Measurements from ENCODE around the gene ZFYVE27. TPM values are rescaled to one million over a fixed set of nuclear protein-coding genes. Genes with fewer than 3 reads are reported as not detected.

ZFYVE27 gene
- total and polyA plus RNA-seq, 10 of the 15 experiments (the other 5 are each of a cell fraction or from before 2014, with no cell fraction given) = 1.1 to 28.9 (median 21.4) TPM

DNA sequence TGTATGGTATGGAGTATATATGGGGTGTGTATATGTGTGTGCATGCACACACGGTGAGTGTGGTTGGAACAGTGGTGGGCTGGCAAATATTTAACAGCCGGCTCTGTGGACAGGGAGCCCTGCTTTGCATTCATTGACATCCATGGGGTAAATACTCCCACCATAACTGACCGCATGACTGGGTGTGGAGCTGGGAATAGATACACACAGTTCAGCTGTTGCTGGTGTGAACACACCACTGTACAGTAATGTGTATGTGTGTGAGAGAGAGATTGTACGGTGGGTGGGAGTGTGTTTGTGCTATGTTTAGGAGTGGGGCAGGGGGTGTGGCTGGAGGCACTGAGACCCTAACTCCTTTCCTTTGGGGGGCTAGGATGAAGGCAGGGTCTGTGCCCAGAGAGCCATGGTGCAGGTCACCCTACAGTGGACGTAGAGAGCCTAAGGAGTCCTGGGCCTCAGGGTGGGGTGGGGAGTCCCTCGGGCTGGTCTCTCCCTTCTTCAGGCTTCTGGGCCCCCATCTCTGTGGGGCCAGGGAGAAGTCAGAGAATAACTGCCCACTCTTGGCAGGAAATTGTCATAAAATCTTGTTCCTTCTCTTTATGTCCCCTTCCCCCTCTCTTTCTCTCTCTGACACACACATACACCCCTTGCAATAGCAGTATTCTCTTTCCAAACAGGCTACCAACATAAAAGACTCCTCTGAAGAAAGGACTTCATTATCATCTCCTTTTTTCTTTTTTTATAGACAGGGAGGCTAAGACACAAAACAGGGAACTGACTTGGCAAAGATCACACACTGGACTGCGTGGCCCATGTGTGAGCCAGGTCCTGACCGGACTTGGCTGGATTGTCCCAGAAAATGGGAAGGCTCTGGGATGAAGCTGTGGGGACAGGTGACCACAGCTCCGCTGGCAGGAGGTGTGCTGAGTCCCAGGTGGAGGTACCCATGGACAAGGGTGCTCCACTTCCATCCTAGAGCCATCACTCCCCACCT lies 31.7 kb downstream of the ZFYVE27 start:
- no peaks in the 10 kb centered on the region; the same call in 1 of the 2 replicates for H4K20me1 ChIP-seq (ENCODE audit: control insufficient read depth, insufficient read depth)
- no peak overlapping the region for H3K4me3 ChIP-seq
- peaks cover 9% of the 10 kb centered on the region for H3K4me1 ChIP-seq (ENCODE audit: control insufficient read depth, insufficient read depth, low read length)
- ChIA-PET POLR2A (interaction anchor here (0.6 kb wide), 1 partner anchor 148 kb away, joined by 6 read pairs; no protein-coding TSS in a partner anchor), SMC1A (ENCODE audit: uncharacterized antibody, unreplicated experiment) (interaction anchor here (0.9 kb wide), 1 partner anchor 28 kb away, joined by 3 read pairs; no protein-coding TSS in a partner anchor), RAD21 (ENCODE audit: unreplicated experiment) (no interaction called here), CTCF (interaction anchor here (0.9 to 1.0 kb wide), 2 partner anchors 9 to 12 kb away, joined by 3 to 4 read pairs; no protein-coding TSS in a partner anchor)
- no peak for ATAC-seq
- 87% methylated on average over 8 of the region's 9 CpGs for WGBS (ENCODE audit: insufficient coverage, insufficient replicate concordance, low lambda C conversion rate, missing lambda C conversion rate)
- intact Hi-C loops (cut with micrococcal nuclease; ENCODE audit: unreplicated experiment) = no loop called here
- no TSS peak for BruUV-seq (replicated peaks)
- H3K9me3 ChIP-seq (replicated peaks; ENCODE audit: control insufficient read depth, insufficient read depth, low read length) = no peaks in the 10 kb centered on the region
- no peak for FAIRE-seq
- H3K9ac ChIP-seq (ENCODE audit: control insufficient read depth, insufficient read depth, low read length) = no peak overlapping the region
- H3K27ac ChIP-seq (ENCODE audit: control insufficient read depth, insufficient read depth) = no peak overlapping the region
- no peaks in the 10 kb centered on the region; a peak in 1 of 4 replicates for H3K36me3 ChIP-seq (ENCODE audit: control insufficient read depth in 2 of 2, insufficient read depth in 2 of 2, low read length in 1 of 2)
- DNase-seq (ENCODE audit: low read depth, low spot score) = no peak
- in situ Hi-C loops (cut with MboI) = no loop called here
- H3K79me2 ChIP-seq (ENCODE audit: control insufficient read depth, insufficient read depth, low read length) = no peaks in the 10 kb centered on the region
- H2AFZ ChIP-seq (ENCODE audit: control insufficient read depth, low read depth, low read length) = no peak overlapping the region
- H3K27me3 ChIP-seq (replicated peaks in 1 of 2; ENCODE audit: control insufficient read depth in 2 of 2, insufficient read depth in 2 of 2, low read length in 1 of 2) = peaks cover 7 to 9% of the 10 kb centered on the region in 2 experiments; a peak in 3 of 4 replicates
- no peak overlapping the region for H3K4me2 ChIP-seq (ENCODE audit: control insufficient read depth, insufficient read depth)
- TF ChIP-seq HCFC1 (IDR thresholded peaks at IDR 0.05; ENCODE audit: low read length) = no peak
- TF ChIP-seq MYC (IDR thresholded peaks at IDR 0.05; ENCODE audit: insufficient read depth, insufficient read length, insufficient replicate concordance, low read length, severe bottlenecking) = no peak
- no peak for TF ChIP-seq TCF12 (IDR thresholded peaks at IDR 0.05; ENCODE audit: low read depth, low read length)
- TF ChIP-seq, protein P1, sequence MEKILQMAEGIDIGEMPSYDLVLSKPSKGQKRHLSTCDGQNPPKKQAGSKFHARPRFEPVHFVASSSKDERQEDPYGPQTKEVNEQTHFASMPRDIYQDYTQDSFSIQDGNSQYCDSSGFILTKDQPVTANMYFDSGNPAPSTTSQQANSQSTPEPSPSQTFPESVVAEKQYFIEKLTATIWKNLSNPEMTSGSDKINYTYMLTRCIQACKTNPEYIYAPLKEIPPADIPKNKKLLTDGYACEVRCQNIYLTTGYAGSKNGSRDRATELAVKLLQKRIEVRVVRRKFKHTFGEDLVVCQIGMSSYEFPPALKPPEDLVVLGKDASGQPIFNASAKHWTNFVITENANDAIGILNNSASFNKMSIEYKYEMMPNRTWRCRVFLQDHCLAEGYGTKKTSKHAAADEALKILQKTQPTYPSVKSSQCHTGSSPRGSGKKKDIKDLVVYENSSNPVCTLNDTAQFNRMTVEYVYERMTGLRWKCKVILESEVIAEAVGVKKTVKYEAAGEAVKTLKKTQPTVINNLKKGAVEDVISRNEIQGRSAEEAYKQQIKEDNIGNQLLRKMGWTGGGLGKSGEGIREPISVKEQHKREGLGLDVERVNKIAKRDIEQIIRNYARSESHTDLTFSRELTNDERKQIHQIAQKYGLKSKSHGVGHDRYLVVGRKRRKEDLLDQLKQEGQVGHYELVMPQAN (conservative IDR thresholded peaks at IDR 0.05) = no peak
- TF ChIP-seq BHLHE40 (IDR thresholded peaks at IDR 0.05; ENCODE audit: borderline replicate concordance in 1 of 2, low read depth in 2 of 2, low read length in 1 of 2) = no peak
- TF ChIP-seq EP300 (IDR thresholded peaks at IDR 0.05; ENCODE audit: borderline replicate concordance in 1 of 2, control insufficient read depth in 1 of 2, low read depth in 2 of 2, low read length in 2 of 2) = no peak
- TF ChIP-seq ZNF217 (IDR thresholded peaks at IDR 0.05) = no peak
- TF ChIP-seq TCF3 (IDR thresholded peaks at IDR 0.05; ENCODE audit: borderline replicate concordance, insufficient read depth, low read depth, low read length) = no peak
- no peak for TF ChIP-seq ZBED1 (IDR thresholded peaks at IDR 0.05; ENCODE audit: borderline replicate concordance)
- TF ChIP-seq SIX5 (IDR thresholded peaks at IDR 0.05; ENCODE audit: low read depth, low read length, severe bottlenecking) = no peak
- TF ChIP-seq POLR2AphosphoS5 (IDR thresholded peaks at IDR 0.05; ENCODE audit: low read length) = no peak
- no peak for TF ChIP-seq MTA2 (IDR thresholded peaks at IDR 0.05; ENCODE audit: low read depth)
- no peak for TF ChIP-seq SKIL (IDR thresholded peaks at IDR 0.05; ENCODE audit: low read depth, poor library complexity, severe bottlenecking)
